ENCODE measurements around the gene MDGA2. TPM values are rescaled to one million over a fixed set of nuclear protein-coding genes. Genes with fewer than 3 reads are reported as not detected.

The MDGA2 gene
- polyA plus RNA-seq, 3 donors from 2014 or later = not detected

- no peaks in the 10 kb centered on the region for H3K4me1 Mint-ChIP-seq
- H3K27ac Mint-ChIP-seq = no peak overlapping the region
- H3K27me3 Mint-ChIP-seq (ENCODE audit: low read depth in 3 of 3) = peaks cover 0 to 3% (median 1%) of the 10 kb centered on the region in 3 donors
- peaks cover 6 to 41% (median 28%) of the 10 kb centered on the region in 6 donors for H3K9me3 Mint-ChIP-seq
- no peak overlapping the region for H3K4me3 Mint-ChIP-seq
- H3K36me3 Mint-ChIP-seq = peaks cover 0 to 3% (median 0%) of the 10 kb centered on the region in 3 donors
- DNase-seq = no peak
These were observed 84.5 kb downstream of the MDGA2 start for GRCh38 chr14:47590767-47591495.

- peaks cover 0 to 1% (median 0%) of the 10 kb centered on the region in 3 donors for H3K27me3 Mint-ChIP-seq (ENCODE audit: low read depth in 3 of 3)
These were observed 90.0 kb downstream of the MDGA2 start for GRCh38 chr14:47585447-47585846.

DNA sequence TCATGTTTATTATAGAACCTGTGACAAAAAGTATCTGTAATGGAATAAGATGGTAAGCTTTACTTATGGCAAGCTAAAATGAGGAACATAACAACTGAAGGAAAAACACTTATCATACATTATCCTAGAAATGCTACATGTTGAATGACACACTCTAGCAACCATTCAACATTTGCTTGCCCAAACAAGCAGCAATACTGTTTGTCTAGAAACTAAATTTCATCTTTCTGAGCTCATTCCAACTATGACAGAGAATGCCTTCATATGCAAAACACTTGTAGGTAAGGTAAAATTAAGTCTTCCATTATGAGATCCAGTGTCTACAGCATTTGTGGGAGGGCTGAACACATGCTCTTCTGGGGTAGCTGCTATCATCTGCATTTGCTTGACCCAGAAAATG lies 108.1 kb downstream of the MDGA2 start:
- DNase-seq = no peak
- peaks cover 0 to 2% (median 0%) of the 10 kb centered on the region in 3 donors for H3K27me3 Mint-ChIP-seq (ENCODE audit: low read depth in 3 of 3)
- H3K36me3 Mint-ChIP-seq = no peaks in the 10 kb centered on the region
- no peaks in the 10 kb centered on the region for H3K4me1 Mint-ChIP-seq
- no peak overlapping the region for H3K4me3 Mint-ChIP-seq
- peaks cover 7 to 73% (median 28%) of the 10 kb centered on the region in 6 donors for H3K9me3 Mint-ChIP-seq
- H3K27ac Mint-ChIP-seq = no peak overlapping the region

More at GRCh38 chr14:47585447-47585846, 90.0 kb downstream of the MDGA2 start:
- H3K9me3 Mint-ChIP-seq = peaks cover 6 to 37% (median 18%) of the 10 kb centered on the region in 6 donors
- H3K36me3 Mint-ChIP-seq = peaks cover 0 to 4% (median 0%) of the 10 kb centered on the region in 3 donors
- no peaks in the 10 kb centered on the region for H3K4me1 Mint-ChIP-seq
- no peak overlapping the region for H3K27ac Mint-ChIP-seq
- DNase-seq = no peak
- H3K4me3 Mint-ChIP-seq = no peak overlapping the region

GRCh38 chr14:47557894-47558293 lies 117.5 kb downstream of the MDGA2 start:
- no peaks in the 10 kb centered on the region for H3K36me3 Mint-ChIP-seq
- no peaks in the 10 kb centered on the region for H3K4me1 Mint-ChIP-seq
- H3K27ac Mint-ChIP-seq = no peak overlapping the region
- H3K27me3 Mint-ChIP-seq (ENCODE audit: low read depth in 3 of 3) = no peaks in the 10 kb centered on the region
- peaks cover 8 to 59% (median 24%) of the 10 kb centered on the region in 6 donors for H3K9me3 Mint-ChIP-seq
- H3K4me3 Mint-ChIP-seq = no peak overlapping the region
- no peak for DNase-seq

- H3K27me3 Mint-ChIP-seq (ENCODE audit: low read depth in 3 of 3) = peaks cover 0 to 1% (median 0%) of the 10 kb centered on the region in 3 donors
- no peaks in the 10 kb centered on the region for H3K4me1 Mint-ChIP-seq
- H3K4me3 Mint-ChIP-seq = no peak overlapping the region
- no peak for DNase-seq
- peaks cover 3 to 33% (median 11%) of the 10 kb centered on the region in 6 donors for H3K9me3 Mint-ChIP-seq
- no peak overlapping the region for H3K27ac Mint-ChIP-seq
- no peaks in the 10 kb centered on the region for H3K36me3 Mint-ChIP-seq
These were observed 120.1 kb downstream of the MDGA2 start for GRCh38 chr14:47555333-47555732.

DNA sequence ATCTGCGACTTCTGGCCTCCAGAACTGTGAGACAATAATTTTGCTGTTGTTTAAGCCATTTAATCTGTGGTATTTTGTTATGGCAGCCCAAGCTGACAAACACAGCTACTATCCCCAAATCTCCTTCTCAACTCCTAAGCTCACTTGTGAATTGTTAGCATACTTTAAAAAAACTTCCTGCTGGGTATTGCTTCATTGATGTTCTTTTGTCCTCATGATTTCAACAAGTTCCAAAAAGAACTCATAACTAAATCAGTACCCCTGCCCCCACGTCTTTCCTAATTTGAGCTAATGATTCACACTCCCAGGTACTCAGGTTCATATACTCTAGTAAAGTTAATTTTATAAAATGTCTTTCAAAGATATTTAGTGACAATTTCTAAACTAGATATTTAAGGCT lies 125.5 kb downstream of the MDGA2 start:
- no peak for DNase-seq
- Mint-ChIP-seq H3K27ac (no peak overlapping the region), H3K27me3 (ENCODE audit: low read depth in 3 of 3) (peaks cover 0 to 2% (median 1%) of the 10 kb centered on the region in 3 donors), H3K36me3 (no peaks in the 10 kb centered on the region), H3K4me3 (no peak overlapping the region), H3K4me1 (no peaks in the 10 kb centered on the region), H3K9me3 (peaks cover 3 to 32% (median 18%) of the 10 kb centered on the region in 6 donors)

DNA sequence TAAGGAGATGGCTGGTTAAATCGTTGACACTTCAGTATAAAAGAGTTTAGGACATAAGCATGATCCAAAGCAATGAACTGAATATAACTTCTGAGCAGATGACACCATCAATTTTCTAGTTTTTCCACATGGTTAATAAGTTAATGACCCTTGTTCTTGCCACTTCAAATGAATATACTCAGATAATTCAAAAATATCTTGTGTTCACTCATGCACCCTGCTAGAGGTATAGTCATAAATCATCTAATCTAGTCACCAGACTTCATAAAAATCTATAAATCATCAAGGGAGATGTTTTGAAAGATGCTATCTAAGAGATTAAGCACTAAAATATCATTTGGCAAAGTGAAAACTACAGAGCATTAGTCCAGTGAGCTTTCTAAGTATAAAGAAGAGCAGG lies 131.9 kb downstream of the MDGA2 start:
- Mint-ChIP-seq H3K27ac (no peak overlapping the region), H3K9me3 (peaks cover 10 to 42% (median 13%) of the 10 kb centered on the region in 6 donors), H3K36me3 (no peaks in the 10 kb centered on the region), H3K27me3 (ENCODE audit: low read depth in 3 of 3) (peaks cover 0 to 5% (median 0%) of the 10 kb centered on the region in 3 donors), H3K4me1 (no peaks in the 10 kb centered on the region), H3K4me3 (no peak overlapping the region)
- no peak for DNase-seq

DNA sequence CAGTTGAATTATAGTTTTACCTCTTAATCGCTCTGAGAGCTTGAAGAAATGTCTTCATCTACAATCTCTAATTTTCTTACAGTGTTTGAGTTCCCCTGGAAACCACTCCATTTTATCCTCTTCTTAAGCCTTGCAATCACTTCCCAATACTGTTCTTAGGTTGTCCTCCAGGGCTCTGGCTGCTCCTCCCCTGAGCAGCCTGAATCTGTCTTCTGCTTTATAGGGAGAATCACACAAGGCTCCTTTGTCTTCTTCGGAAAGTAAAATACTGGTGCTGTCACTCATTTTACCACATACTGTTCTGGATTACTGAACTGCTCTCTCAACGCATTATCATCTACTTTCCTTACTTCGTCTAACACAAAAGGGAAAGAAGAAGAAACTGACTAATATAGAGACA lies 133.7 kb downstream of the MDGA2 start:
- Mint-ChIP-seq H3K27me3 (ENCODE audit: low read depth in 3 of 3) (peaks cover 0 to 3% (median 2%) of the 10 kb centered on the region in 3 donors), H3K4me3 (no peak overlapping the region), H3K36me3 (no peaks in the 10 kb centered on the region), H3K27ac (no peak overlapping the region), H3K4me1 (no peaks in the 10 kb centered on the region), H3K9me3 (peaks cover 3 to 38% (median 12%) of the 10 kb centered on the region in 6 donors)
- no peak for DNase-seq

- Mint-ChIP-seq H3K27me3 (ENCODE audit: low read depth in 3 of 3) (peaks cover 0 to 3% (median 2%) of the 10 kb centered on the region in 3 donors), H3K9me3 (peaks cover 2 to 52% (median 8%) of the 10 kb centered on the region in 6 donors), H3K27ac (no peak overlapping the region), H3K36me3 (no peaks in the 10 kb centered on the region), H3K4me1 (no peaks in the 10 kb centered on the region), H3K4me3 (no peak overlapping the region)
- DNase-seq = no peak
These were observed 136.4 kb downstream of the MDGA2 start for GRCh38 chr14:47539031-47539461.

GRCh38 chr14:47536341-47536740 lies 139.1 kb downstream of the MDGA2 start:
- Mint-ChIP-seq H3K36me3 (peaks cover 0 to 4% (median 0%) of the 10 kb centered on the region in 3 donors), H3K27me3 (ENCODE audit: low read depth in 3 of 3) (peaks cover 0 to 2% (median 0%) of the 10 kb centered on the region in 3 donors), H3K4me3 (no peak overlapping the region), H3K4me1 (no peaks in the 10 kb centered on the region), H3K9me3 (peaks cover 4 to 63% (median 12%) of the 10 kb centered on the region in 6 donors), H3K27ac (no peak overlapping the region)
- DNase-seq = no peak

GRCh38 chr14:47526591-47527244 lies 148.7 kb downstream of the MDGA2 start:
- no peaks in the 10 kb centered on the region for H3K4me1 Mint-ChIP-seq
- H3K27me3 Mint-ChIP-seq (ENCODE audit: low read depth in 3 of 3) = peaks cover 0 to 2% (median 0%) of the 10 kb centered on the region in 3 donors
- no peaks in the 10 kb centered on the region for H3K36me3 Mint-ChIP-seq
- no peak overlapping the region for H3K4me3 Mint-ChIP-seq
- no peak for DNase-seq
- H3K9me3 Mint-ChIP-seq = peaks cover 8 to 54% (median 28%) of the 10 kb centered on the region in 6 donors
- no peak overlapping the region for H3K27ac Mint-ChIP-seq

DNA sequence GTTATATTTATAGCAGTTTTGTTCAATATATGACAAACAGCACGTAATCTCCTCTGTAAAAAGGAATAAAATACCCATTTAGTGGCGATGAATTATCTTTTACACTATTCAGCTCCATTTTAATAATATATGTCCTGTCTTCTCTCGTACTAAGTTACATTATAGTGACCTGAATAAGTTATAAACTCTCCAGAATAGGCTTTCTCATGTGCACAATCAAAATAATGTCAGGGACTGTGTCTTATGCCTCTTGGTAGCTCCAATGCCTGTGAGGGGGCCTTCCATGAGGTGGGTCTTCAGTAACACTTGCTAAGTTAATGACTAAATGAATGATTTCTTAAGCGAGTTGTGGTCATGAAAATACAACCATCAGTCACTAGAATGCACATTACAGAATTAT lies 150.9 kb downstream of the MDGA2 start:
- no peak overlapping the region for H3K4me3 Mint-ChIP-seq
- no peak for DNase-seq
- H3K27me3 Mint-ChIP-seq (ENCODE audit: low read depth in 3 of 3) = peaks cover 0 to 2% (median 0%) of the 10 kb centered on the region in 3 donors
- H3K4me1 Mint-ChIP-seq = no peaks in the 10 kb centered on the region
- peaks cover 4 to 51% (median 22%) of the 10 kb centered on the region in 6 donors for H3K9me3 Mint-ChIP-seq
- H3K27ac Mint-ChIP-seq = no peak overlapping the region
- no peaks in the 10 kb centered on the region for H3K36me3 Mint-ChIP-seq

- no peak overlapping the region for H3K4me3 Mint-ChIP-seq
- H3K9me3 Mint-ChIP-seq = peaks cover 3 to 44% (median 14%) of the 10 kb centered on the region in 6 donors
- H3K4me1 Mint-ChIP-seq = no peaks in the 10 kb centered on the region
- peaks cover 0 to 2% (median 0%) of the 10 kb centered on the region in 3 donors for H3K27me3 Mint-ChIP-seq (ENCODE audit: low read depth in 3 of 3)
- DNase-seq = no peak
- H3K36me3 Mint-ChIP-seq = no peaks in the 10 kb centered on the region
- no peak overlapping the region for H3K27ac Mint-ChIP-seq
These were observed 155.0 kb downstream of the MDGA2 start for GRCh38 chr14:47520382-47520781.

- Mint-ChIP-seq H3K9me3 (peaks cover 12 to 46% (median 17%) of the 10 kb centered on the region in 6 donors), H3K4me3 (no peak overlapping the region), H3K4me1 (no peaks in the 10 kb centered on the region), H3K36me3 (no peaks in the 10 kb centered on the region), H3K27me3 (ENCODE audit: low read depth in 3 of 3) (peaks cover 0 to 2% (median 1%) of the 10 kb centered on the region in 3 donors), H3K27ac (no peak overlapping the region)
- DNase-seq = no peak
These were observed 163.6 kb downstream of the MDGA2 start for GRCh38 chr14:47511829-47512228.

Measured in immature natural killer cell (primary cell).